Panc1 (cell line): ENCODE data around the gene ENOX1. TPM values are rescaled to one million over a fixed set of nuclear protein-coding genes. Genes with fewer than 3 reads are reported as not detected.

ENCODE experiments used
- ATAC-seq: fragments of 200-7000 bp; cut with Tn5 transposase; 2 replicates; pipeline ENCODE4 v1.9.1; 2020; ENCODE audit warnings: mild to moderate bottlenecking, moderate library complexity
- BruUV-seq: library from RNA; stranded (reverse); fragments of 400-500 nt; replicated peaks from 2 replicates; lab custom pipeline; 2021; lab: Mats Ljungman, UMichigan
- CTCF ChIA-PET: fragments of 300-600 bp; sonication (Branson Sonifier 250); formaldehyde crosslinking; loops from one replicate; lab custom pipeline; 2022; ENCODE audit warnings: antibody characterized with exemption; lab: Charles Lee
- POLR2A ChIA-PET: fragments of 300-600 bp; sonication (Branson Sonifier 250); formaldehyde crosslinking; loops from one replicate; lab custom pipeline; 2022; ENCODE audit warnings: antibody characterized with exemption; lab: Charles Lee
- DNase-seq: peaks from one replicate; pipeline ENCODE4 v3.0.0-alpha.2; 2010; ENCODE audit warnings: low read depth, low spot score
- H3K27ac ChIP-seq: 2 replicates; pipeline ENCODE4 v1.5.1; 2011; ENCODE audit warnings: mild to moderate bottlenecking, low read length, inconsistent platforms
- H3K27me3 ChIP-seq: fragments of 200-500 bp; sonication (Bioruptor generic); 2 replicates; pipeline ENCODE4 v1.6.0; 2014; ENCODE audit warnings: low read length, inconsistent platforms; ENCODE audit not compliant: control insufficient read depth, insufficient read depth
- H3K36me3 ChIP-seq: fragments of 200-500 bp; sonication (Bioruptor generic); 2 replicates; pipeline ENCODE4 v1.5.1; 2014; ENCODE audit warnings: inconsistent platforms, mild to moderate bottlenecking, low read length, moderate library complexity; ENCODE audit not compliant: control insufficient read depth, insufficient read depth
- H3K4me1 ChIP-seq: 2 replicates; pipeline ENCODE4 v1.5.1; 2011; ENCODE audit warnings: inconsistent platforms, mild to moderate bottlenecking, low read length, moderate library complexity; ENCODE audit not compliant: control insufficient read depth, insufficient read depth
- H3K4me3 ChIP-seq, 2 experiments: 2 replicates each; pipeline ENCODE4 v1.5.1; 2011 to 2012; ENCODE audit warnings: low read depth in 2 of 2, low read length in 2 of 2, mild to moderate bottlenecking in 2 of 2, inconsistent platforms in 1 of 2, moderate library complexity in 1 of 2
- H3K9me3 ChIP-seq: fragments of 200-500 bp; sonication (Bioruptor generic); 2 replicates; pipeline ENCODE4 v1.5.1; 2014; ENCODE audit warnings: low read depth, mild to moderate bottlenecking, inconsistent platforms, low read length, moderate library complexity; ENCODE audit not compliant: control insufficient read depth, insufficient read depth
- CTCF ChIP-seq: fragments of 450-650 bp; IDR thresholded peaks from 2 replicates; pipeline ENCODE4 v1.5.1; 2017; ENCODE audit warnings: mild to moderate bottlenecking
- POLR2AphosphoS5 ChIP-seq: IDR thresholded peaks from 2 replicates; pipeline ENCODE4 v1.6.1; 2012; ENCODE audit warnings: mild to moderate bottlenecking, low read depth, low read length, moderate library complexity
- REST ChIP-seq, 2 experiments: IDR thresholded peaks; 2 replicates each; pipeline ENCODE4 v1.6.1; 2011 to 2012; ENCODE audit warnings: low read depth in 2 of 2, control low read depth in 1 of 2, low read length in 1 of 2, mild to moderate bottlenecking in 1 of 2, moderate library complexity in 1 of 2; ENCODE audit not compliant: insufficient read depth in 1 of 2
- SIN3A ChIP-seq: IDR thresholded peaks from 2 replicates; pipeline ENCODE4 v1.6.1; 2012; ENCODE audit warnings: low read depth, mild to moderate bottlenecking, low read length, moderate library complexity, borderline replicate concordance; ENCODE audit not compliant: insufficient read depth
- TCF7L2 ChIP-seq: IDR thresholded peaks from 2 replicates; pipeline ENCODE4 v1.6.1; 2011; ENCODE audit warnings: mild to moderate bottlenecking, low read depth, low read length, inconsistent platforms
- in situ Hi-C: cut with HindIII; loops from 2 replicates; pipeline ENCODE4 v1.10.0; 2016; ENCODE audit warnings: low sequenced_read_pairs, low pct_unique_long_range_greater_than_20kb
- intact Hi-C: fragments of 100-400 bp; cut with micrococcal nuclease; formaldehyde crosslinking; loops from one replicate; pipeline ENCODE4 v1.10.0; 2022; ENCODE audit not compliant: unreplicated experiment
- total RNA-seq: library from RNA; stranded (reverse); gene quantifications from one replicate; pipeline ENCODE4 v1.2.1, GENCODE V29; 2021; ENCODE audit not compliant: unreplicated experiment

ENOX1 gene
- total RNA-seq, 1 experiment from 2014 or later = 0.23 TPM

GRCh38 chr13:43614063-43614462, 172.7 kb downstream of the ENOX1 start:
- POLR2A ChIA-PET = no interaction called here
- in situ Hi-C loops (no loop called here), intact Hi-C loops (no loop called here)
- Histone ChIP-seq H3K4me1 (no peaks in the 10 kb centered on the region), H3K36me3 (no peaks in the 10 kb centered on the region), H3K27ac (no peak overlapping the region), H3K9me3 (no peaks in the 10 kb centered on the region), H3K27me3 (no peaks in the 10 kb centered on the region), H3K4me3 (no peak overlapping the region)
- no peak for ATAC-seq
- no TSS peak for BruUV-seq
- no peak for TF ChIP-seq REST (IDR thresholded peaks at IDR 0.05; ENCODE audit: insufficient read depth in 1 of 2, low read depth in 2 of 2, low read length in 1 of 2)
- TF ChIP-seq POLR2AphosphoS5 = no peak
- no peak for DNase-seq
- CTCF ChIA-PET = no interaction called here

GRCh38 chr13:43611281-43612273, 175.2 kb downstream of the ENOX1 start:
- CTCF ChIA-PET = no interaction called here
- ATAC-seq (no peak), DNase-seq (no peak)
- POLR2A ChIA-PET = no interaction called here
- intact Hi-C loops = no loop called here
- Histone ChIP-seq H3K36me3 (no peaks in the 10 kb centered on the region), H3K4me3 (no peak overlapping the region), H3K27me3 (no peaks in the 10 kb centered on the region), H3K9me3 (no peaks in the 10 kb centered on the region), H3K4me1 (no peaks in the 10 kb centered on the region), H3K27ac (no peak overlapping the region)
- TF ChIP-seq REST (IDR thresholded peaks at IDR 0.05; ENCODE audit: insufficient read depth in 1 of 2, low read depth in 2 of 2, low read length in 1 of 2) (no peak), TCF7L2 (no peak), POLR2AphosphoS5 (no peak), CTCF (no peak), SIN3A (no peak)
- BruUV-seq = no TSS peak
- in situ Hi-C loops = no loop called here
